SK-N-MC (cell line): ENCODE measurements around the gene DDX5.

Source experiments
- EZH2 ChIP-seq: fragments of 200-600 bp; sonication (generic); IDR thresholded peaks from one replicate; pipeline ENCODE4 v1.6.1; 2017; ENCODE audit warnings: antibody characterized with exemption
- POLR2AphosphoS5 ChIP-seq: IDR thresholded peaks from 2 replicates; pipeline ENCODE4 v1.6.1; 2012; ENCODE audit warnings: mild to moderate bottlenecking, low read depth, low read length, borderline replicate concordance

DNA sequence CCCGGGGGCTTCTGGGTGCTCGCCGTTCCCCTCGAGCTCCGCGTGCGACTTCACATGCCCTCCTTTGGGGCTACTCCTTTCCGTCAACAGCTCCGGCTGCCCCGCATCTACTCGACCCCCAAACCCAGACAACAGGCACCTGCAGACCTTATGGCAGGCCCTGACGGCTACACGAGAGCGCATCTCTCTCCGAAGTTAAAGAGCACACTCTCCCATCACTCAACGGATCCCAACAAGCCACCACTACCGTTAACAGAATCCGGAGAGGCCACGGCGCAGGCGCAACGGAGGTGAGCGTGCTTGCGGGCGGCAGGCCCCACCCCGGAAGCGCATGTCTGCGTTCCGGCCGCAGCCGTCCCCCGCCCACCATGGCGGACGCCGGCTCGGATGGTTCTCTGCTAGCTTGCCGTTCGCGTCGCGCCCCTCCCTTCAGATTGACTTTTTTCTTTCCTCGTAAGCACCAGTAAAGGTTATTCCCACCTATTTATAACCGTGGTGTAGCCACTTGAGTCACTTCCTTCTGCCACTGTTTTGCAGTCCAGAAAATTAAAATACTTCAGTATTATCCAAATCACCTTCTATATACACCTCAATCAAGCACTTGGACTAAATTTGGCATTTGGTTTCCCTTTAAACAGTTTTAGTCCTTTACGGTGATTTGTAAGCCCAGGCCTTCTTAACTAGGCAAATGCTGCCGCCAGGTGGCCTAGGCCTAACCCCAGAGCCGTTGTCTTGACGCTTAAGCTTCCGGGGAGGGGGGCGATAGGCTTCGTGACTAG lies 9.1 kb downstream of the DDX5 start, which contains the start of gene POLG2:
- peak; percentile 95 for TF ChIP-seq POLR2AphosphoS5
- TF ChIP-seq EZH2 = no peak
